Right lobe of liver (tissue), 4 donors: ENCODE measurements around the gene PCLO.

ENCODE experiments used
- CTCF ChIP-seq, 4 donors: fragments of 200-600 bp in 3 of 4; fragments of 450-650 bp in 1 of 4; IDR thresholded peaks; one replicate each; pipeline versions ENCODE4 v1.5.1 to v1.8.0; 2016 to 2022; ENCODE audit warnings: antibody characterized with exemption in 4 of 4, mild to moderate bottlenecking in 2 of 4
- POLR2A ChIP-seq: fragments of 450-650 bp; IDR thresholded peaks from one replicate; pipeline ENCODE4 v1.6.1; 2017; ENCODE audit warnings: antibody characterized with exemption, mild to moderate bottlenecking
- donor health status: DM: no; HTN: no; CAD: no.
- donor health status: DM: no; HTN: no; CAD: no.
- donor health status: DM: no; HTN: yes; CAD: no.

- TF ChIP-seq CTCF (IDR thresholded peaks at IDR 0.05) (no peak), POLR2A (no peak)
Measured at GRCh38 chr7:83155407-83155806, 7.3 kb downstream of the PCLO start.
